GM19455 (cell line): ENCODE data around the gene RGS4.

Experiments used
- ATAC-seq: cut with Tn5 transposase; IDR thresholded peaks from one replicate; pipeline ENCODE4 v1.9.1; 2021; ENCODE audit not compliant: unreplicated experiment

RGS4 gene

GRCh38 chr1:163094589-163094988, 25.4 kb downstream of the RGS4 start:
- no peak for ATAC-seq

- no peak for ATAC-seq
These were observed 26.1 kb downstream of the RGS4 start for GRCh38 chr1:163095213-163095612.

DNA sequence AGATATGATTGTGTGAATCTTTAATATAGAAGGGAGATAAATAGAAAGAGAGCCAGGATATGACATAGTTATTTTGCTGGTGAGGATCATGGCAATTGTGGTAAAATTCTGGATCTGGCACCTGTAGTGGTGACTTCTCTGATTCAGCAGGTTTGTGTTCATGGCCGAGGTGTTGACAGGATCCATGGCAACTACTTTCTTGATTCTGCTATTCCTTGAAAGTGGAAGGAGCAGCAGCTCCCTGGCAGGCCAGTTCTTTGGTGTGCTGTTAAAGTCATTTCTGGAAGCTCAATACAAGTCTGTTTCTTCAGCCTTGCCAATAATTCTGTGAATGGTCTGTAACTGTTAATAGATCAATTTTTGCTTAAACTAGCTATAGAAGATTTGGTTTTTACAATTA, 33.4 kb downstream of the RGS4 start:
- ATAC-seq = no peak

DNA sequence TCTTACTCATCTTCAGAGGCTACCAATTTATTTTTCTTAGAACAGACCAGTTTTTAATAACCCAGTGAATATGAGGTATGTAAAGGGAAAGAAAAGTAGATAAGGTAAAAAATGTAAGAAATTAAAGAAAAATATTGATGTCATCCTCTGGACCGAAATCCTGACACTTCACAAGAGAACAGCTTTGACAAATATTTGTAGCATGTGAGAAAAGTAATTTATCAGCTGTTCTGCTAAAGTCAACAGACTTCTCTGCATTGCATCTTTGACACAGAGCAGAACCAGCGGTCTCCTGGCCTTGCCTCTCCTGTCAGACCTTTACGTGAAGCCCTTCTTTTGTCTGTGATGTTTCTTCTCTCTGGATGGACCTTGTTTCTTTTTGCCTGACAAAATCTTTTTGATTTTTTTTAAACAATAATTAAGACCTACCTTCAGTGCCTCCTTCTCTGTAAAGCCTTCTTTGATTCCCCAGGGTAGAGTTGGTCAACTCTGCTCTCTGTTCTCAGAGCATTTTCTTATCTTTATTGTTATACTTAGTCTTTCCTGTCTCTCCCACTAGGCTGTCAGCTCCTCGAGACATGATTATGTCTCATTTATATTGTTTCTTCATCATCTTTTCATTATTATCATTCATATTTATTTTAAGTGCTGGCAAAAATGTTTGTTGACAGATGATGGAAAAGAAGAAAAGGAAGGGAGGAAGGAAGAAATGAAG, 35.4 kb downstream of the RGS4 start:
- ATAC-seq = no peak

- ATAC-seq = no peak
These were observed 37.3 kb downstream of the RGS4 start for GRCh38 chr1:163106364-163106987.

GRCh38 chr1:163107655-163108054, 38.5 kb downstream of the RGS4 start:
- no peak for ATAC-seq

DNA sequence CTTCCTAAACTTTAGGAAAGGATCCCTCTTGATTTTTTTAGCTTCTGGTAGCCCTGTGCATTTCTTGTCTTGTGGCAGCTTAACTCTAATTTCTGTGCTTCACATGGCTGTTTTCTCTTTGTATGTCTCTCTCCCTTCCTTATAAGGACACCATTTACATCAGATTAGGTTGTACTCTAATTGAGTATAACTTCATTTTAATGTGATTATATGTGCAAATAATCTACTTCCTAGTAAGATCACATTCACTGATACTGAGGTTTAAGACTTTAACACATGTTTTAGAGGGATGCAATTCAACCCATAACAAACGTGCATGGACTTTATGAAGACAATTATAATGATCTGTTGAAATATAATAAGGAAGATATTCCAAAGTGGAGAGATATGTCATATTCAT, 46.7 kb downstream of the RGS4 start:
- ATAC-seq = no peak

- ATAC-seq = no peak
These were observed 50.5 kb downstream of the RGS4 start for GRCh38 chr1:163119707-163120106.

DNA sequence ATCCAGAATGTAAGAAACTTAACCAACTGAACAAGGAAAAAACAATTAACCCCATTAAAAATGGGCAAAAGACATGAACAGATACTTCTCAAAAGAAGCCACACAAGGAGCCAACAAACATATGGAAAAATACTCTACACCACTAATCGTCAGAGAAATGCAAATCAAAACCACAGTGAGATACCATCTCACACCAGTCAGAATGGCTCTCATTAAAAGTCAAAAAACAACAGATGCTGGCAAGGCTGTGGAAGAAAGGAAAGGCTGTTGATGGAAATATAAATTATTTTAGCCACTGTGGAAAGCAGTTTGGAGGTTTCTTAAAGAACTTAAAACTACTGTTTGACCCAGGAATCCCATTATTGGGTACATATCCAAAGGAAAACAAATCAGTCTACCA, 51.2 kb downstream of the RGS4 start:
- ATAC-seq = no peak

GRCh38 chr1:163124812-163125211, 55.7 kb downstream of the RGS4 start:
- no peak for ATAC-seq
